ENCODE measurements around the gene MESP1. TPM values are rescaled to one million over a fixed set of nuclear protein-coding genes. Genes with fewer than 3 reads are reported as not detected.

The MESP1 gene
- total and polyA plus RNA-seq, 2 experiments from 2014 or later: 0.63 TPM; not detected in 1

GRCh38 chr15:89761929-89762328, 10.9 kb upstream of the MESP1 start:
- H3K4me3 ChIP-seq: no peak overlapping the region
- H2AFZ ChIP-seq: no peak overlapping the region
- no peaks in the 10 kb centered on the region for H3K27me3 ChIP-seq (replicated peaks; ENCODE audit: insufficient read depth)
- TF ChIP-seq EZH2 (IDR thresholded peaks at IDR 0.05; ENCODE audit: insufficient read depth, poor library complexity, severe bottlenecking) (no peak), EZH2phosphoT487 (IDR thresholded peaks at IDR 0.05; ENCODE audit: insufficient read depth, low read depth) (no peak)
- WGBS, 2 experiments (ENCODE audit: low coverage in 1 of 2, low lambda C conversion rate in 2 of 2, missing lambda C conversion rate in 2 of 2): 77 to 81% methylated on average over 5 of the region's 5 CpGs
- DNase-seq: no peak
- no peaks in the 10 kb centered on the region for H3K36me3 ChIP-seq (ENCODE audit: low read depth)
- H3K9ac ChIP-seq: no peak overlapping the region
- H3K4me1 ChIP-seq (ENCODE audit: insufficient read depth): no peaks in the 10 kb centered on the region
- no peaks in the 10 kb centered on the region for H3F3A ChIP-seq (ENCODE audit: insufficient read depth)
- H4K20me1 ChIP-seq (ENCODE audit: insufficient read depth): no peaks in the 10 kb centered on the region
- H3K79me2 ChIP-seq (ENCODE audit: insufficient read depth): no peaks in the 10 kb centered on the region
- no peaks in the 10 kb centered on the region for H3K9me3 ChIP-seq (ENCODE audit: low read depth)
- H3K4me2 ChIP-seq (ENCODE audit: unreplicated experiment): no peak overlapping the region
- H3K9me2 ChIP-seq (ENCODE audit: insufficient read depth): no peaks in the 10 kb centered on the region
- H3K27ac ChIP-seq: no peak overlapping the region
- in situ Hi-C loops (cut with MboI): loop anchor here (25.0 kb wide), 1 partner anchor 300 kb away; no protein-coding TSS in a partner anchor

DNA sequence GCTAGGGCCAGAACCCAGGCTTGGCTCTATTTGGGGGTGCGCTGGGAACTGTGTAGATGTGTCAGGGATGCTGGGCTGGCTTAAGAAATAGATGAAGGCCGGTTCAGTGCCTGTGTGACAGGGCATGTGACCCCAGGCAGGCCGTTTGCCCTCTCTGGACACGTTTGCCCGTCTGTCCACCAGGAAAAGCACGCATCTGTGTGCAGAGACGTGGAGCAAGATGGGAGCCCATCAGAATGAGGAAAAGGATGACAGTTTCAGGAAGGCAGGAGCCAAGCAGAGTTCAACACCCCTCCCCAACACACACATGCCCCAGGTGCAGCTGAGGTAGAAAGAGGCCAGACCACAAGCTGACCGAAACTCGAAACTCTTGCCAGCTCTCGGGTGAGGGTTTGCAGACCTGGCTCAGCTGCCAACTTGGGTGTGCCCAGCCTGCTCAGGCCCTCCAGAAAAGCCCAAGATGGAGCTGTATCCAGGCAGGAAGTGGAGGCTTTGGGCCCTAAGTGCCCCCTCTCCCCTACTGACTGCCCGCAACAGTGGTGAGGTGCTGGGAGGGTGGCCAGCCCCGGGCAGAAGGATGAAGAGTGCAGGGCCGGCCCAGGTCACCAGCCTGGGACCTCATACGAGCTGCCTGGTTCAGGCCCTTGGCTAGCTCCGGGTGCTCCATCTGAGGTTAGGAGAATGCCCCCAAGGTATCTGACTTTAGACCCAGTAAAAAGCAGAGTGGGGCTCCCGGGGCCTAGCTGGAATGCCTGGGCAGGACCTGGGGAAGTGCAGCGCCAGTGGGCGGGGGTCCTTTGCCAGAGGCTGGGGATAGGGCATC, 10.2 kb upstream of the MESP1 start:
- 59 to 61% methylated on average over 18 of the region's 18 CpGs for WGBS, 2 experiments (ENCODE audit: low coverage in 1 of 2, low lambda C conversion rate in 2 of 2, missing lambda C conversion rate in 2 of 2)
- TF ChIP-seq EZH2phosphoT487 (IDR thresholded peaks at IDR 0.05; ENCODE audit: insufficient read depth, low read depth) (no peak), EZH2 (IDR thresholded peaks at IDR 0.05; ENCODE audit: insufficient read depth, poor library complexity, severe bottlenecking) (no peak)
- no peaks in the 10 kb centered on the region for H3F3A ChIP-seq (ENCODE audit: insufficient read depth)
- H3K9me2 ChIP-seq (ENCODE audit: insufficient read depth): no peaks in the 10 kb centered on the region
- no peak overlapping the region for H3K9ac ChIP-seq
- H3K9me3 ChIP-seq (ENCODE audit: low read depth): no peaks in the 10 kb centered on the region
- in situ Hi-C loops (cut with MboI): loop anchor here (25.0 kb wide), 1 partner anchor 301 kb away; no protein-coding TSS in a partner anchor
- no peaks in the 10 kb centered on the region for H3K79me2 ChIP-seq (ENCODE audit: insufficient read depth)
- H4K20me1 ChIP-seq (ENCODE audit: insufficient read depth): no peaks in the 10 kb centered on the region
- H3K27me3 ChIP-seq (replicated peaks; ENCODE audit: insufficient read depth): no peaks in the 10 kb centered on the region
- H2AFZ ChIP-seq: 0 out of 2 replicates have a peak overlapping the region, but pooled peaks have one; percentile 13
- no peak overlapping the region for H3K27ac ChIP-seq
- no peaks in the 10 kb centered on the region for H3K4me1 ChIP-seq (ENCODE audit: insufficient read depth)
- DNase-seq: no peak
- H3K36me3 ChIP-seq (ENCODE audit: low read depth): no peaks in the 10 kb centered on the region
- no peak overlapping the region for H3K4me2 ChIP-seq (ENCODE audit: unreplicated experiment)
- no peak overlapping the region for H3K4me3 ChIP-seq

GRCh38 chr15:89760303-89761008, 9.4 kb upstream of the MESP1 start:
- H4K20me1 ChIP-seq (ENCODE audit: insufficient read depth): no peaks in the 10 kb centered on the region
- no peak for TF ChIP-seq EZH2 (IDR thresholded peaks at IDR 0.05; ENCODE audit: insufficient read depth, poor library complexity, severe bottlenecking)
- no peak for TF ChIP-seq EZH2phosphoT487 (IDR thresholded peaks at IDR 0.05; ENCODE audit: insufficient read depth, low read depth)
- no peak overlapping the region for H3K4me2 ChIP-seq (ENCODE audit: unreplicated experiment)
- in situ Hi-C loops (cut with MboI): loop anchor here (25.0 kb wide), 1 partner anchor 302 kb away; no protein-coding TSS in a partner anchor
- H3F3A ChIP-seq (ENCODE audit: insufficient read depth): no peaks in the 10 kb centered on the region
- H3K36me3 ChIP-seq (ENCODE audit: low read depth): no peaks in the 10 kb centered on the region
- no peaks in the 10 kb centered on the region for H3K9me3 ChIP-seq (ENCODE audit: low read depth)
- no peak overlapping the region for H3K4me3 ChIP-seq
- H3K9me2 ChIP-seq (ENCODE audit: insufficient read depth): no peaks in the 10 kb centered on the region
- 32 to 37% methylated on average over 13 to 16 of the region's 16 CpGs for WGBS, 2 experiments (ENCODE audit: low coverage in 1 of 2, low lambda C conversion rate in 2 of 2, missing lambda C conversion rate in 2 of 2)
- no peaks in the 10 kb centered on the region for H3K27me3 ChIP-seq (replicated peaks; ENCODE audit: insufficient read depth)
- DNase-seq: peak; percentile 71
- 0 out of 2 replicates have a peak overlapping the region, but pooled peaks have one; percentile 13 for H2AFZ ChIP-seq
- no peaks in the 10 kb centered on the region for H3K79me2 ChIP-seq (ENCODE audit: insufficient read depth)
- H3K4me1 ChIP-seq (ENCODE audit: insufficient read depth): no peaks in the 10 kb centered on the region
- H3K9ac ChIP-seq: no peak overlapping the region
- H3K27ac ChIP-seq: no peak overlapping the region

- Histone ChIP-seq H3K4me1 (ENCODE audit: insufficient read depth) (no peaks in the 10 kb centered on the region), H3K9ac (no peak overlapping the region), H3K36me3 (ENCODE audit: low read depth) (no peaks in the 10 kb centered on the region), H3F3A (ENCODE audit: insufficient read depth) (no peaks in the 10 kb centered on the region), H3K27ac (no peak overlapping the region), H3K9me2 (ENCODE audit: insufficient read depth) (no peaks in the 10 kb centered on the region), H3K79me2 (ENCODE audit: insufficient read depth) (no peaks in the 10 kb centered on the region), H3K9me3 (ENCODE audit: low read depth) (no peaks in the 10 kb centered on the region), H3K4me2 (ENCODE audit: unreplicated experiment) (no peak overlapping the region), H2AFZ (no peak overlapping the region), H3K27me3 (replicated peaks; ENCODE audit: insufficient read depth) (no peaks in the 10 kb centered on the region), H3K4me3 (no peak overlapping the region), H4K20me1 (ENCODE audit: insufficient read depth) (no peaks in the 10 kb centered on the region)
- WGBS, 2 experiments (ENCODE audit: low coverage in 1 of 2, low lambda C conversion rate in 2 of 2, missing lambda C conversion rate in 2 of 2): 69 to 76% methylated on average over 3 of the region's 3 CpGs
- in situ Hi-C loops (cut with MboI): loop anchor here (25.0 kb wide), 1 partner anchor 302 kb away; no protein-coding TSS in a partner anchor
- DNase-seq: no peak
- TF ChIP-seq EZH2 (IDR thresholded peaks at IDR 0.05; ENCODE audit: insufficient read depth, poor library complexity, severe bottlenecking) (no peak), EZH2phosphoT487 (IDR thresholded peaks at IDR 0.05; ENCODE audit: insufficient read depth, low read depth) (no peak)
Observed at GRCh38 chr15:89759835-89760234, 8.8 kb upstream of the MESP1 start.
